Gastrocnemius medialis (tissue), 4 donors: ENCODE results near the gene ZC3H18. TPM values are rescaled to one million over a fixed set of nuclear protein-coding genes. Genes with fewer than 3 reads are reported as not detected.

Source experiments
- ATAC-seq, 2 donors: fragments of 150-250 bp; one replicate each; pipeline ENCODE4 v1.9.1; 2016
- DNase-seq, 2 donors: peaks; one replicate each; pipeline ENCODE4 v3.0.0-alpha.2; 2019
- H3K27ac ChIP-seq, 4 donors: fragments of 200-600 bp; sonication (generic); 1 replicate in 1 of 4; 2 replicates in 3 of 4; pipeline ENCODE4 v1.5.1; 2016 to 2018; ENCODE audit warnings: mild to moderate bottlenecking in 2 of 4, moderate library complexity in 1 of 4
- H3K27me3 ChIP-seq, 3 donors: fragments of 200-600 bp; sonication (generic) in 2 of 3; 1 replicate in 1 of 3; 2 replicates in 2 of 3; pipeline versions ENCODE4 v1.5.1 to v1.6.0; 2016 to 2019; ENCODE audit warnings: mild to moderate bottlenecking in 1 of 3, moderate library complexity in 1 of 3
- H3K36me3 ChIP-seq, 2 donors: fragments of 200-600 bp; sonication (generic) in 1 of 2; one replicate each; pipeline ENCODE4 v1.5.1; 2017 to 2018
- H3K4me1 ChIP-seq, 2 donors: fragments of 200-600 bp; sonication (generic) in 1 of 2; one replicate each; pipeline ENCODE4 v1.5.1; 2016 to 2017; ENCODE audit warnings: mild to moderate bottlenecking in 2 of 2
- H3K4me3 ChIP-seq, 4 donors: fragments of 200-600 bp; sonication (generic) in 3 of 4; 1 replicate in 1 of 4; 2 replicates in 3 of 4; pipeline ENCODE4 v1.5.1; 2016 to 2019; ENCODE audit warnings: mild to moderate bottlenecking in 2 of 4
- H3K9me3 ChIP-seq, 3 donors: fragments of 200-600 bp; sonication (generic) in 2 of 3; 1 replicate in 1 of 3; 2 replicates in 2 of 3; pipeline ENCODE4 v1.5.1; 2016 to 2019
- POLR2A ChIP-seq, 2 donors: fragments of 450-650 bp; IDR thresholded peaks; one replicate each; pipeline ENCODE4 v1.6.1; 2017; ENCODE audit warnings: antibody characterized with exemption in 2 of 2, mild to moderate bottlenecking in 2 of 2, moderate library complexity in 2 of 2
- in situ Hi-C, 4 donors: fragments of 200-750 bp; cut with MboI; loops; one replicate each; pipeline versions ENCODE4 v1.15.0 to v1.8.0; 2017; ENCODE audit warnings: low sequenced_read_pairs in 4 of 4
- intact Hi-C: fragments of 100-400 bp; cut with DNase I; formaldehyde crosslinking; loops from one replicate; pipeline ENCODE4 v1.15.1; 2023; ENCODE audit warnings: low total_unique reads
- total RNA-seq, 4 donors: library from RNA; depleted of rRNA; stranded (reverse); fragments of >200 nt; gene quantifications; one replicate each; pipeline versions ENCODE4 v1.1.0 to v1.2.3, GENCODE V29; 2016
- TF ChIP-seq, protein P1 (sequence below), 5 experiments: fragments of 450-650 bp in 3 of 5; fragments of 200-600 bp in 2 of 5; sonication (generic) in 2 of 5; IDR thresholded peaks in 4 of 5; conservative IDR thresholded peaks in 1 of 5; 1 replicate in 4 of 5; 2 replicates in 1 of 5; pipeline ENCODE4 v1.5.1; 2016 to 2019; ENCODE audit warnings: antibody characterized with exemption in 5 of 5, mild to moderate bottlenecking in 3 of 5, moderate library complexity in 3 of 5

Gene ZC3H18
- total RNA-seq, 4 donors from 2014 or later, result 10.9 to 20.5 (median 18.4) TPM

DNA sequence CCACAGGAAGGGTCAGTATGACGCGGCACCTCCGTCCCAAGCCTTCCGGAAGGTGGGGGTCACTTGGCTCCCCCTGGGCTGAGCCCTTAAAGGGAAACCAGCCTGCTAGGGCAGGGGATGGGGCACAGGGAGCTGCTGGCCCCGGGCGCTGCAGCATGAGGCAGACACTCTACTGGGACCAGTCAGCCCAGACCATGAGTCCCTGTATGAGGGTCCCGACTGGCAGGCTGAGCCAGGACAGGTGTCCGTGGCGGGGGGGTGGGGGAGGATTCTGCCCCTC lies 43.4 kb upstream of the ZC3H18 start:
- Histone ChIP-seq H3K9me3 (no peaks in the 10 kb centered on the region), H3K4me3 (peak overlapping the region in 1 of 4 donors; percentile 17), H3K36me3 (no peaks in the 10 kb centered on the region), H3K4me1 (peaks cover 12 to 36% of the 10 kb centered on the region in 2 donors), H3K27me3 (peaks cover 24 to 31% (median 27%) of the 10 kb centered on the region in 3 donors), H3K27ac (no peak overlapping the region)
- in situ Hi-C loops (no loop called here), intact Hi-C loops (loop anchor here (1.0 kb wide), 1 partner anchor 84 kb away; no protein-coding TSS in a partner anchor)
- DNase-seq (no peak), ATAC-seq (peak; percentile 20)
- TF ChIP-seq, protein P1, sequence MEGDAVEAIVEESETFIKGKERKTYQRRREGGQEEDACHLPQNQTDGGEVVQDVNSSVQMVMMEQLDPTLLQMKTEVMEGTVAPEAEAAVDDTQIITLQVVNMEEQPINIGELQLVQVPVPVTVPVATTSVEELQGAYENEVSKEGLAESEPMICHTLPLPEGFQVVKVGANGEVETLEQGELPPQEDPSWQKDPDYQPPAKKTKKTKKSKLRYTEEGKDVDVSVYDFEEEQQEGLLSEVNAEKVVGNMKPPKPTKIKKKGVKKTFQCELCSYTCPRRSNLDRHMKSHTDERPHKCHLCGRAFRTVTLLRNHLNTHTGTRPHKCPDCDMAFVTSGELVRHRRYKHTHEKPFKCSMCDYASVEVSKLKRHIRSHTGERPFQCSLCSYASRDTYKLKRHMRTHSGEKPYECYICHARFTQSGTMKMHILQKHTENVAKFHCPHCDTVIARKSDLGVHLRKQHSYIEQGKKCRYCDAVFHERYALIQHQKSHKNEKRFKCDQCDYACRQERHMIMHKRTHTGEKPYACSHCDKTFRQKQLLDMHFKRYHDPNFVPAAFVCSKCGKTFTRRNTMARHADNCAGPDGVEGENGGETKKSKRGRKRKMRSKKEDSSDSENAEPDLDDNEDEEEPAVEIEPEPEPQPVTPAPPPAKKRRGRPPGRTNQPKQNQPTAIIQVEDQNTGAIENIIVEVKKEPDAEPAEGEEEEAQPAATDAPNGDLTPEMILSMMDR (IDR thresholded peaks at IDR 0.05 in 4 of 5, conservative IDR thresholded peaks at IDR 0.05 in 1 of 5), result no peak
- no peak for TF ChIP-seq POLR2A (IDR thresholded peaks at IDR 0.05)

GRCh38 chr16:88527186-88527936 lies 42.8 kb upstream of the ZC3H18 start:
- TF ChIP-seq, protein P1 (IDR thresholded peaks at IDR 0.05 in 4 of 5, conservative IDR thresholded peaks at IDR 0.05 in 1 of 5), result peak; percentile 56 to 92 (median 81)
- no peak for TF ChIP-seq POLR2A (IDR thresholded peaks at IDR 0.05)
- in situ Hi-C loops, result no loop called here
- intact Hi-C loops, result loop anchor here (1.0 kb wide), 1 partner anchor 84 kb away; no protein-coding TSS in a partner anchor
- Histone ChIP-seq H3K4me1 (peaks cover 12 to 37% of the 10 kb centered on the region in 2 donors), H3K27ac (no peak overlapping the region), H3K9me3 (no peaks in the 10 kb centered on the region), H3K36me3 (no peaks in the 10 kb centered on the region), H3K4me3 (no peak overlapping the region), H3K27me3 (peaks cover 20 to 26% (median 22%) of the 10 kb centered on the region in 3 donors)
- DNase-seq (no peak), ATAC-seq (peak; percentile 42)

- no peak for DNase-seq
- Histone ChIP-seq H3K4me3 (no peak overlapping the region), H3K27ac (no peak overlapping the region), H3K36me3 (no peaks in the 10 kb centered on the region), H3K9me3 (no peaks in the 10 kb centered on the region), H3K27me3 (peaks cover 13 to 18% (median 14%) of the 10 kb centered on the region in 3 donors), H3K4me1 (peaks cover 12 to 45% of the 10 kb centered on the region in 2 donors)
- ATAC-seq, result no peak
- TF ChIP-seq POLR2A (IDR thresholded peaks at IDR 0.05), result no peak
- TF ChIP-seq, protein P1 (IDR thresholded peaks at IDR 0.05 in 4 of 5, conservative IDR thresholded peaks at IDR 0.05 in 1 of 5), result no peak
- intact Hi-C loops, result loop anchor here (1.0 kb wide), 1 partner anchor 85 kb away; no protein-coding TSS in a partner anchor
- in situ Hi-C loops, result no loop called here
These were observed 42.1 kb upstream of the ZC3H18 start for GRCh38 chr16:88527937-88528743.

DNA sequence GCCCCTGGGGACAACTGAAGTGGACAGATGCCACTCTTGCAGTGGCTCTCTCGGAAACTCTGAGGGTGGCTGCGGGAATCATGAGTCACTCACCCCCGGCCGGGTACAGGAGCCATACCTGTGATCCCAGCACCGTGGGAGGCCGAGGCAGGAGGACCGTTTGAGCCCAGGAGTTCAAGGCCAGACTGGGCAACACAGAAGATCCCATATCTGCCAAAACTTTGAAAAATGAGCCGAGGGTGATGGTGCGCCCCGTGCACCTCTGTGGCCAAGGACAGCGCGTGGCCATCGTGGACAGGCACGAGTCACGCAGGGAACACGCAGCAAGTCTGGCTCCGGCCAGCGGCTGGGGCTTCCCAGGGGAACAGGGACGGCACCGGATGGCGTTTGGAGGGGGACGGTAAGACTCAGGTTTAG lies 41.3 kb upstream of the ZC3H18 start:
- H3K27ac ChIP-seq, result no peak overlapping the region
- H3K4me1 ChIP-seq, result peaks cover 12 to 40% of the 10 kb centered on the region in 2 donors
- no peaks in the 10 kb centered on the region for H3K36me3 ChIP-seq
- no peaks in the 10 kb centered on the region for H3K9me3 ChIP-seq
- TF ChIP-seq, protein P1 (IDR thresholded peaks at IDR 0.05 in 4 of 5, conservative IDR thresholded peaks at IDR 0.05 in 1 of 5), result no peak
- TF ChIP-seq POLR2A (IDR thresholded peaks at IDR 0.05), result no peak
- peaks cover 6 to 11% (median 6%) of the 10 kb centered on the region in 3 donors for H3K27me3 ChIP-seq
- ATAC-seq (no peak), DNase-seq (no peak)
- in situ Hi-C loops, result no loop called here
- H3K4me3 ChIP-seq, result no peak overlapping the region
- intact Hi-C loops, result no loop called here
